ENCODE data around the gene CCT3.

The CCT3 gene

DNA sequence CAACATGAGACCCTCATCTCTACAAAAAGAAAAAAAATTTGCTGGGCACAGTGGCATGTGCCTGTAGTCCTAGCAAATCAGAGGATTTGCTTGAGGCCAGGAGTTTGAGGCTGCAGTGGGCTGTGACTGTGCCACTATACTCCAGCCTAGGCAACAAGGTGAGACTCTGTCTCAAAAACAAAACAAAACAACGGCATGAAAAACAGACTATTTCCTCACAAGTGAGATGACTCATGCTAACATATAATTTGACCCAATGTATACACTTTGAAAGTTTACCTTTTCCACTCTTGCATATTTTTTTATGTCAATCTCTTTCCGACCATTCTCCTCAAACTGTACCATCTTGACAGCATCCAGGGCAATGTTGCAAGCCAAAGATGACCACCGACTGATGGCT, 17.5 kb downstream of the CCT3 start:
- Histone ChIP-seq H3K36me3 (replicated peaks) (peaks cover 88% of the 10 kb centered on the region), H3K4me3 (ENCODE audit: low read depth, low read length) (no peak overlapping the region), H3K27me3 (replicated peaks) (no peaks in the 10 kb centered on the region), H3K27ac (no peak overlapping the region)
- in situ Hi-C loops (cut with HindIII; ENCODE audit: low pct_ligation_motif_present, low sequenced_read_pairs): no loop called here
- TF ChIP-seq, protein P1, sequence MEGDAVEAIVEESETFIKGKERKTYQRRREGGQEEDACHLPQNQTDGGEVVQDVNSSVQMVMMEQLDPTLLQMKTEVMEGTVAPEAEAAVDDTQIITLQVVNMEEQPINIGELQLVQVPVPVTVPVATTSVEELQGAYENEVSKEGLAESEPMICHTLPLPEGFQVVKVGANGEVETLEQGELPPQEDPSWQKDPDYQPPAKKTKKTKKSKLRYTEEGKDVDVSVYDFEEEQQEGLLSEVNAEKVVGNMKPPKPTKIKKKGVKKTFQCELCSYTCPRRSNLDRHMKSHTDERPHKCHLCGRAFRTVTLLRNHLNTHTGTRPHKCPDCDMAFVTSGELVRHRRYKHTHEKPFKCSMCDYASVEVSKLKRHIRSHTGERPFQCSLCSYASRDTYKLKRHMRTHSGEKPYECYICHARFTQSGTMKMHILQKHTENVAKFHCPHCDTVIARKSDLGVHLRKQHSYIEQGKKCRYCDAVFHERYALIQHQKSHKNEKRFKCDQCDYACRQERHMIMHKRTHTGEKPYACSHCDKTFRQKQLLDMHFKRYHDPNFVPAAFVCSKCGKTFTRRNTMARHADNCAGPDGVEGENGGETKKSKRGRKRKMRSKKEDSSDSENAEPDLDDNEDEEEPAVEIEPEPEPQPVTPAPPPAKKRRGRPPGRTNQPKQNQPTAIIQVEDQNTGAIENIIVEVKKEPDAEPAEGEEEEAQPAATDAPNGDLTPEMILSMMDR (IDR thresholded peaks at IDR 0.05; ENCODE audit: low read depth, low read length, missing control alignments): no peak
- DNase-seq: no peak

DNA sequence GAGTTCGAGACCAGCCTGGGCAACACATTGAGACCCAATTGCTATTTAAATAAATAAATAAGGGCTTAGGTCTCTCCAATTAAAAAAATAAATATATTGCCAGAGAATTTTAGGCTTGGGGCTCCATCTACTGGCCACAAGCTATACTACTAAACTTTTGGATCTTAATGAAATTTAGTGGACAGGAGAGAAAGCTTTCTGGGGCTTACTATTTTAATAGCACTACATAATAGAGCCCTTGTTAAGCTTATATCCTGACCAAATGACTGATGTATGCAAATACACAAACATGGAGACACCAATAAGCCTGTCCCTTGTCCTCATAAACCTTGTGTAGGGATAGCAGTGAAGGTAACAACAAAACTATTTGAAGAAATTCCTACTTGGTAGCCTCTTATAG, 18.4 kb downstream of the CCT3 start:
- Histone ChIP-seq H3K4me3 (ENCODE audit: low read depth, low read length) (no peak overlapping the region), H3K36me3 (replicated peaks) (peaks cover 91% of the 10 kb centered on the region), H3K27me3 (replicated peaks) (no peaks in the 10 kb centered on the region), H3K27ac (no peak overlapping the region)
- in situ Hi-C loops (cut with HindIII; ENCODE audit: low pct_ligation_motif_present, low sequenced_read_pairs): no loop called here
- DNase-seq: peak; percentile 29
- TF ChIP-seq, protein P1 (IDR thresholded peaks at IDR 0.05; ENCODE audit: low read depth, low read length, missing control alignments): peak; percentile 57

DNA sequence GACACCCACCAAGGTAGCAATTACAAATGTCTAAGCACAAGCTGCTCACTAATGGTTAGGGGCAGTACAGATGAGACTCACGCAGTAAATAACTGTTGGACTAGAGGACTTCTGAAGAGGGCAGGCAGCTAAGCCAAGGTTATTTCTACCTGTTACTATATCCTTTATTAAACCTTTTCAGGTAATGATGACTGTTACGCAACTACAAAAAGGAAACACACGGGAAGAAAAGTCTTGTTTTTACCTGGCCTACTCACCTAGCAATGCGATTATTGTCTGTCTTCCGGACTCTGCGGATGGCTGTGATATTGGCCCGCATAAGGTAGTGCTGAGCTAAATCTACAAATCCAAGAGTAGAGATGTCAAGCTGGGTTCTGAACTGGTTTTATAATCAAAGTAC, 21.2 kb downstream of the CCT3 start:
- H3K27me3 ChIP-seq (replicated peaks): no peaks in the 10 kb centered on the region
- TF ChIP-seq, protein P1 (IDR thresholded peaks at IDR 0.05; ENCODE audit: low read depth, low read length, missing control alignments): no peak
- in situ Hi-C loops (cut with HindIII; ENCODE audit: low pct_ligation_motif_present, low sequenced_read_pairs): no loop called here
- H3K36me3 ChIP-seq (replicated peaks): peaks cover 91% of the 10 kb centered on the region
- no peak for DNase-seq
- H3K27ac ChIP-seq: no peak overlapping the region
- H3K4me3 ChIP-seq (ENCODE audit: low read depth, low read length): no peak overlapping the region

DNA sequence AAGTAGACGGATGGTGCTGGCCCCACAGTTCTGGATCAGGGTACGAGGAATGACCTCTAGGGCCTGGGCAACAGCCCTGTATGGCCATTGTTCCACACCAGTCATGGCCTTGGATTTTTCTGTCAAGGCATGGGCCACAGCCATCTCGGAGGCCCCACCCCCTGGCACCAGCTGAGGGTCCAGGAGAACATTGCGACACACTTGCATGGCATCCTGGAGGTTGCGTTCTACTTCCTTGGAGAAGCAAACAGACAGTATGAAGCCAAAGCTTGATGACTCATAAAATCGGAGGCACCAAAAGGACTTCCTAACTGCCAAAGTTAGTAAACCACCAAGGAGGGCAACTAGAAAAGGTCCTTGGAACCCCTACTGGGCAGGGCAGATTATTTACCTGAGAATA, 27.1 kb downstream of the CCT3 start:
- Histone ChIP-seq H3K27me3 (replicated peaks) (no peaks in the 10 kb centered on the region), H3K4me3 (ENCODE audit: low read depth, low read length) (no peak overlapping the region), H3K27ac (no peak overlapping the region), H3K36me3 (replicated peaks) (peaks cover 96% of the 10 kb centered on the region)
- TF ChIP-seq, protein P1 (IDR thresholded peaks at IDR 0.05; ENCODE audit: low read depth, low read length, missing control alignments): no peak
- in situ Hi-C loops (cut with HindIII; ENCODE audit: low pct_ligation_motif_present, low sequenced_read_pairs): no loop called here
- DNase-seq: no peak

DNA sequence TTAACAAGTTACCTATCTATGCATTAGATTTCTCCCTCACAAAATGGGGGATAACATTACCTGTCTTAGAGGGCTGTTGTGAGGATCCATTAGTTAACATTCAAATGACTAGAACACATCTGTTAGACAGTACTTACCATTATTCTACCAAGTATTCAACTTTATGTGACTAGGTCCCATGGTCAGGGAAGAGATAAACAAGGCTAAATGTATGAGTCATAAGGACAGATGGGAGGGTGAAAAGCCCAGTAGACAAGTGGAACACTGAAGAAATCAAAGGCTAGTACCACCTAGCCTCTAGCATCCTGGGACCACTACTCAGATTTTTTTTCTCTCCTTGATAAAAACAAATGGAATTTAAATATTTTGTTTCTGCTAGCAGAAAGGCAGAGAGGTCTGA, 30.0 kb downstream of the CCT3 start:
- no peak overlapping the region for H3K4me3 ChIP-seq (ENCODE audit: low read depth, low read length)
- in situ Hi-C loops (cut with HindIII; ENCODE audit: low pct_ligation_motif_present, low sequenced_read_pairs): no loop called here
- H3K36me3 ChIP-seq (replicated peaks): peaks cover 78% of the 10 kb centered on the region
- H3K27ac ChIP-seq: no peak overlapping the region
- no peaks in the 10 kb centered on the region for H3K27me3 ChIP-seq (replicated peaks)
- TF ChIP-seq, protein P1 (IDR thresholded peaks at IDR 0.05; ENCODE audit: low read depth, low read length, missing control alignments): no peak
- peak; percentile 21 for DNase-seq

DNA sequence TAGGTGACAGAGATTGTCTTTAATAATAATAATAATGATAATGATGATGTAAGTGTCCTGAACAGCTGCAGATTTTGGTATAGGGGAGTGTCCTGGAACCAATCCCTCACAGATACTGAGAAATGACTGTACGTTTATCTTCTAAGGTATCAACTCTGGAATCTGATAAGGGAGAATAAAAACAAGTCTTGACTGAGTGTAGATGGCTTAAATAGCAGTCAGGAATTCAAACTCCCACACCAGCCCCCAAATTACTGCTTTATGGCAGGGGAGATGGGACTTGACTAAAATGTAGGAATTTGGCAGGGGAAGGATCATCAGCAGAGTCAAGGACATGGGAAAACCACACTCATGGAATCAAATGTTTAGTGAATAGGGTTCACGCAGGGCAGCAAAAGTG, 32.9 kb downstream of the CCT3 start:
- TF ChIP-seq, protein P1 (IDR thresholded peaks at IDR 0.05; ENCODE audit: low read depth, low read length, missing control alignments): no peak
- DNase-seq: no peak
- Histone ChIP-seq H3K27me3 (replicated peaks) (no peaks in the 10 kb centered on the region), H3K36me3 (replicated peaks) (peaks cover 52% of the 10 kb centered on the region), H3K27ac (no peak overlapping the region), H3K4me3 (ENCODE audit: low read depth, low read length) (no peak overlapping the region)
- in situ Hi-C loops (cut with HindIII; ENCODE audit: low pct_ligation_motif_present, low sequenced_read_pairs): no loop called here

Data from brain microvascular endothelial cell (primary cell).